Neural crest cell (in vitro differentiated cells): Measurements from ENCODE around the gene MGAT5B. TPM values are rescaled to one million over a fixed set of nuclear protein-coding genes. Genes with fewer than 3 reads are reported as not detected.

ENCODE experiments used
- DNase-seq: peaks from one replicate; pipeline ENCODE4 v3.0.0; 2021; ENCODE audit warnings: low read depth, mixed read lengths, low spot score
- H3K27ac Mint-ChIP-seq: one replicate; pipeline ENCODE4 v1.8.0; 2021; ENCODE audit warnings: mild to moderate bottlenecking, mixed read lengths; ENCODE audit not compliant: unreplicated experiment
- H3K27me3 Mint-ChIP-seq: 2 replicates; pipeline ENCODE4 v1.8.0; 2021; ENCODE audit warnings: low read depth, mild to moderate bottlenecking, mixed read lengths
- H3K36me3 Mint-ChIP-seq: 2 replicates; pipeline ENCODE4 v1.8.0; 2021; ENCODE audit warnings: low read depth, mild to moderate bottlenecking, mixed read lengths
- H3K4me1 Mint-ChIP-seq: 2 replicates; pipeline ENCODE4 v1.8.0; 2021; ENCODE audit warnings: mixed read lengths
- H3K4me3 Mint-ChIP-seq: one replicate; pipeline ENCODE4 v1.8.0; 2021; ENCODE audit warnings: mild to moderate bottlenecking, mixed read lengths
- H3K9me3 Mint-ChIP-seq: 2 replicates; pipeline ENCODE4 v1.8.0; 2021; ENCODE audit warnings: mixed read lengths
- CTCF ChIP-seq: fragments of 200-600 bp; sonication (generic); conservative IDR thresholded peaks from 2 replicates; pipeline ENCODE4 v1.5.0; 2021; ENCODE audit warnings: antibody characterized with exemption, mild to moderate bottlenecking
- total RNA-seq: library from RNA; stranded (reverse); gene quantifications from 2 replicates; pipeline ENCODE4 v1.2.1, GENCODE V29; 2021

MGAT5B gene
- total RNA-seq, 1 donor from 2014 or later: 14.6 TPM

GRCh38 chr17:76872221-76872873 lies 4.1 kb downstream of the MGAT5B start:
- peaks cover 8% of the 10 kb centered on the region for H3K36me3 Mint-ChIP-seq
- no peak for TF ChIP-seq CTCF
- H3K27ac Mint-ChIP-seq: no peak overlapping the region
- no peak for DNase-seq
- peak overlapping the region; percentile 35 for H3K4me3 Mint-ChIP-seq
- H3K9me3 Mint-ChIP-seq: no peaks in the 10 kb centered on the region
- H3K4me1 Mint-ChIP-seq: peaks cover 13% of the 10 kb centered on the region
- peaks cover 20% of the 10 kb centered on the region for H3K27me3 Mint-ChIP-seq

GRCh38 chr17:76872874-76873221 lies 4.6 kb downstream of the MGAT5B start:
- Mint-ChIP-seq H3K4me3 (peak overlapping the region; percentile 35), H3K27me3 (peaks cover 16% of the 10 kb centered on the region), H3K9me3 (no peaks in the 10 kb centered on the region), H3K27ac (no peak overlapping the region), H3K4me1 (peaks cover 8% of the 10 kb centered on the region), H3K36me3 (peaks cover 8% of the 10 kb centered on the region)
- no peak for TF ChIP-seq CTCF
- no peak for DNase-seq

GRCh38 chr17:76873856-76874255 lies 5.7 kb downstream of the MGAT5B start:
- no peak for TF ChIP-seq CTCF
- Mint-ChIP-seq H3K27ac (peak overlapping the region; percentile 12), H3K4me3 (no peak overlapping the region), H3K4me1 (peaks cover 7% of the 10 kb centered on the region), H3K36me3 (peaks cover 8% of the 10 kb centered on the region), H3K9me3 (no peaks in the 10 kb centered on the region), H3K27me3 (peaks cover 15% of the 10 kb centered on the region)
- DNase-seq: no peak

GRCh38 chr17:76877437-76877836 lies 9.2 kb downstream of the MGAT5B start:
- H3K36me3 Mint-ChIP-seq: peaks cover 8% of the 10 kb centered on the region
- no peaks in the 10 kb centered on the region for H3K9me3 Mint-ChIP-seq
- no peak overlapping the region for H3K4me3 Mint-ChIP-seq
- no peak for DNase-seq
- no peak for TF ChIP-seq CTCF
- H3K27ac Mint-ChIP-seq: no peak overlapping the region
- H3K4me1 Mint-ChIP-seq: peaks cover 5% of the 10 kb centered on the region
- H3K27me3 Mint-ChIP-seq: no peaks in the 10 kb centered on the region

GRCh38 chr17:76878568-76878967 lies 10.4 kb downstream of the MGAT5B start:
- no peaks in the 10 kb centered on the region for H3K4me1 Mint-ChIP-seq
- no peak for TF ChIP-seq CTCF
- no peaks in the 10 kb centered on the region for H3K9me3 Mint-ChIP-seq

More at GRCh38 chr17:76878568-76878967, 10.4 kb downstream of the MGAT5B start:
- Mint-ChIP-seq H3K27ac (no peak overlapping the region), H3K27me3 (no peaks in the 10 kb centered on the region), H3K36me3 (peaks cover 8% of the 10 kb centered on the region), H3K4me3 (no peak overlapping the region)
- no peak for DNase-seq
